ENCODE results near the gene SLC1A3.

GRCh38 chr5:36593867-36594266 lies 12.5 kb upstream of the SLC1A3 start:
- TF ChIP-seq CTCF (IDR thresholded peaks at IDR 0.05) = no peak
- TF ChIP-seq POLR2A (IDR thresholded peaks at IDR 0.05) = no peak

Measured in uterus (tissue), 2 donors.